HG03135 (cell line): Measurements from ENCODE around the gene KRTAP1-1.
"Not testable (repeated sequence)": the region's sequence is repeated elsewhere in the genome, so short reads cannot be mapped to it uniquely, and the experiment has no call there.

Experiments
- ATAC-seq: cut with Tn5 transposase; IDR thresholded peaks from one replicate; pipeline ENCODE4 v1.9.1; 2021; ENCODE audit warnings: mild to moderate bottlenecking, moderate library complexity; ENCODE audit not compliant: unreplicated experiment

KRTAP1-1 gene

GRCh38 chr17:41013181-41013580, 28.1 kb downstream of the KRTAP1-1 start:
- no peak for ATAC-seq

GRCh38 chr17:41012326-41013120, 28.7 kb downstream of the KRTAP1-1 start:
- no peak for ATAC-seq

DNA sequence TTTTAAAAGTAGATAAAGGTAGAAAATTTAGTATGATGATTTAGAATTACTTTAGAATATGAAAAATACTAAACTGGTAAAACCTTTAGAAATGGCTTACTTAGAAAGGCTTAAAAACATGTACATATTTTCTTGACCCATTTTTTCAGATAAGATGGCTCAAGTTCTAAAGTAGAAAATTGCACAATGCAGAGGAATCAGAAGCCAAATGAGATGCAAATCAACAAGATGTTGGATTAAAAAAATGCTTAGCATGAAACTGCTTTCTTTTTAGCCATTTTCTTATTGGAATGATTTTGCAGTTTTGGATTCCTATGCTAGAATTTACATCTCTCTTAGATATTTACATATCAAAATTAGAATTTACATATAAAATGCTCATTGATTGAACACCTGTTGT, 30.8 kb downstream of the KRTAP1-1 start:
- ATAC-seq = no peak

GRCh38 chr17:41009936-41010335, 31.3 kb downstream of the KRTAP1-1 start:
- no peak for ATAC-seq

DNA sequence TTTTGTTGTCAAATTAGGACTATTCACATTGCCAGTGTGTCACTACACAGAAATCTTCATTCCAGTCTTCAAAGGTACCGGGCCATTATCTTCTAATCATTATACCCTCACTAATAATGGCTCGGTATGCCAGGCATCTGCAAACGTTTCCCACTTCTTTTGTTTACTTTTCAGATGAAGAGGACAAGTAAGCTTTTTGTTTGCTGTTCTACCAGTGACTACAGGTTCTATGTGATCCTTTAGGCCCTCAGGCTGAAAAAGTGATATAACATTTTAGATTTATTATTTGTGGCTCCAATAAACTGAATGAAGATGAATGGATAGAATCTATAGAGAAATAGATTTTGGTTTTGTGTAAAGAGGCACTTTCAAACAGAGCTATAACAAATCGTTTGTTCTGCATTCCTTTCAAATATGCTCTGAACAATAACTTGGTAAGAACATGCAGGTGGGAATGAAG, 31.9 kb downstream of the KRTAP1-1 start:
- ATAC-seq = no peak

DNA sequence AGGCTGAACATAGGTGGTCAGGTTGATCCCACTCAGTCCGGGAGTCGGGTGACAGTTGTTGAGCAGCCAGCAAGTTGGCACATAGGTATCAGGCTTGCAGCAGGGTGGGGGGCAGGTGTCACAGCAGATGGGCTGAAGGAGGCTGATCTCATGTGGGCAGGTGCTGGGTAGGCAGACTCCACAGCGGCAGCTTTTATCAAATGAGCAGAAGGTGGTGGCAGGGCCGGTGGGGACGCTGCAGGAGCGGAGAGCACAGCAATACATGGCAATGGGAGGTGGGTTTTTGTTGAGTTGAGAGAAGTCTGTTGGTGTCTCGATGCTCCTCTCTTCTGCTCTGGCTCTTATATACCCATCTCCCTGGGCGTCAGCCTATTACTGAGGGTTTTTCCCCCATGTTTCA, 32.4 kb downstream of the KRTAP1-1 start, which contains the start of gene KRTAP3-1:
Gene KRTAP3-1, minus strand, starts transcription at position 318 of the 400 bp plus-strand sequence. Its CDS starts 54 bp downstream, at position 264.
- no peak for ATAC-seq

GRCh38 chr17:41004397-41004796, 36.9 kb downstream of the KRTAP1-1 start:
- ATAC-seq = no peak

GRCh38 chr17:41003926-41004325, 37.3 kb downstream of the KRTAP1-1 start:
- ATAC-seq = no peak

- ATAC-seq = no peak
Observed at GRCh38 chr17:41002814-41003213, 38.4 kb downstream of the KRTAP1-1 start.

- no peak for ATAC-seq
Observed at GRCh38 chr17:41001795-41002194, 39.5 kb downstream of the KRTAP1-1 start.

GRCh38 chr17:40999563-40999962, 41.7 kb downstream of the KRTAP1-1 start, which contains the start of gene KRTAP3-2:
Gene KRTAP3-2 (minus strand): TSS chr17:40999906. CDS start chr17:40999853, 53 bp downstream.
- not testable (repeated sequence) for ATAC-seq

GRCh38 chr17:40997361-40997760, 43.9 kb downstream of the KRTAP1-1 start:
- ATAC-seq = no peak

DNA sequence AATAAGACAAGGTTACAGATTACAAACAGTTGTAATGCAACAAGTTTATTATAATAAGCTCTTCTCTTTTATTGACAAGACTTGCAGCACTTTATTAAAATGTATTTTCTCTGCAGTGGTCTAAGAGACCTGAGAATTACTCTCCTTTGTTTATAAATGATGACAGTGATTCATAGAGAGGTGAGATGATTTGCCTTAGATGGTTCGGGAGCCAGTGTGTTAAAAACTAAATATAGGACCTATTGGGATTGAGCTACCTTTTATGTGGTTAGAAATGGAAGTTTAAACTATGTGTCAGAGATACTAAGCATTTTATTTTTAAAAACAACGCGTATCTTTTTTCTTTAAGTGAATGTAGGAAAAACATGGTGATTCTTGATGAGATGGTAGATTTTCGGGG, 44.4 kb downstream of the KRTAP1-1 start:
- no peak for ATAC-seq

GRCh38 chr17:40995116-40995515, 46.1 kb downstream of the KRTAP1-1 start:
- ATAC-seq = no peak

DNA sequence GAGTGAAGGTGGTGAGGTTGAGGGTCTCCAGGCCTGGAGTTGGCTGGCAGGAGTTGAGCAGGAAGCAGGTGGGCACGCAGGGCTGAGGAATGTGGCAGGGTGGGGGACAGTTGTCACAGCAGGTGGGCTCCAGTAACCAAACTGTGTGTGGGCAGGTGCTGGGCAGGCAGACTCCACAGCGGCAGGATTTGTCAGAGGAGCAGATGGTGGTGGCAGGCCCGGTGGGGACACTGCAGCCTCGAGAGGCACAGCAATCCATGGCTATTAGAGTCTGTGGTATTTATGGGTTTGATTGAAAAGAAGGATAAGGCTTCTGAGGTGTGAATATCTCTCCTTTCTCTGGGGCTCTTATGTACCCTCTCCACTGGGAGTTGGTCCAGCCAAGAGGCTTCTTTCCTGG, 47.4 kb downstream of the KRTAP1-1 start, which contains the start of gene KRTAP3-3:
Gene KRTAP3-3, minus strand, starts transcription at position 326 of the 400 bp plus-strand sequence. Its CDS starts 67 bp downstream, at position 259.
- ATAC-seq = no peak

- ATAC-seq = no peak
Observed at GRCh38 chr17:40993084-40993483, 48.2 kb downstream of the KRTAP1-1 start.

- no peak for ATAC-seq
Observed at GRCh38 chr17:40992666-40993065, 48.6 kb downstream of the KRTAP1-1 start.
